B cell (primary cell): Measurements from ENCODE around the gene NCK2. TPM values are rescaled to one million over a fixed set of nuclear protein-coding genes. Genes with fewer than 3 reads are reported as not detected.

Source experiments
- ATAC-seq: fragments of 200-7000 bp; cut with Tn5 transposase; one replicate; pipeline ENCODE4 v1.10.0; 2021; ENCODE audit warnings: low read depth, mild to moderate bottlenecking, moderate number of reproducible peaks, moderate library complexity
- CTCF ChIA-PET: fragments of 350-600 bp; sonication (Branson Sonifier 250); formaldehyde crosslinking; loops from one replicate; lab custom pipeline; 2021; ENCODE audit warnings: antibody characterized with exemption, inconsistent platforms; lab: Charles Lee
- POLR2A ChIA-PET: fragments of 350-600 bp; sonication (Branson Sonifier 250); formaldehyde crosslinking; loops from one replicate; lab custom pipeline; 2021; ENCODE audit warnings: antibody characterized with exemption; lab: Charles Lee
- DNase-seq: peaks from one replicate; pipeline ENCODE4 v3.0.0; 2013
- H2AFZ ChIP-seq: 2 replicates; pipeline ENCODE4 v1.6.1; 2012; ENCODE audit warnings: mild to moderate bottlenecking, low read depth, low read length; ENCODE audit not compliant: insufficient read depth, poor library complexity, severe bottlenecking
- H3K27ac ChIP-seq, 2 donors: 1 replicate in 1 of 2; 2 replicates in 1 of 2; pipeline ENCODE4 v1.5.1; 2012 to 2013; ENCODE audit warnings: low read length in 2 of 2, mild to moderate bottlenecking in 2 of 2, moderate library complexity in 1 of 2
- H3K27me3 ChIP-seq, 4 experiments: fragments of 200-600 bp in 1 of 4; sonication (generic) in 1 of 4; replicated peaks in 1 of 4; 1 replicate in 2 of 4; 2 replicates in 2 of 4; pipeline versions ENCODE4 v1.6.1 to v1.7.0; 2013 to 2016; ENCODE audit warnings: low read length in 3 of 4, mild to moderate bottlenecking in 2 of 4, mixed read lengths in 1 of 4, moderate library complexity in 1 of 4; ENCODE audit not compliant: insufficient read depth in 4 of 4, control insufficient read depth in 3 of 4; ENCODE audit errors: control extremely low read depth in 1 of 4
- H3K36me3 ChIP-seq, 2 experiments: replicated peaks in 1 of 2; 1 replicate in 1 of 2; 2 replicates in 1 of 2; pipeline versions ENCODE4 v1.6.1 to v1.7.1; 2013; ENCODE audit warnings: low read length in 1 of 2; ENCODE audit not compliant: insufficient read depth in 2 of 2, control insufficient read depth in 1 of 2; ENCODE audit errors: control extremely low read depth in 1 of 2, extremely low read depth in 1 of 2
- H3K4me1 ChIP-seq, 2 donors: fragments of 200-600 bp in 1 of 2; sonication (generic) in 1 of 2; 1 replicate in 1 of 2; 2 replicates in 1 of 2; pipeline versions ENCODE4 v1.5.1 to v1.6.1; 2013 to 2017; ENCODE audit warnings: low read length in 2 of 2; ENCODE audit not compliant: control insufficient read depth in 2 of 2, insufficient read depth in 2 of 2
- H3K4me2 ChIP-seq: replicated peaks from 2 replicates; pipeline ENCODE3; 2012; ENCODE audit warnings: mild to moderate bottlenecking, low read depth, low read length; ENCODE audit not compliant: poor library complexity, severe bottlenecking
- H3K4me3 ChIP-seq, 5 experiments: fragments of 200-600 bp in 1 of 5; sonication (generic) in 1 of 5; 1 replicate in 3 of 5; 2 replicates in 2 of 5; pipeline versions ENCODE4 v1.5.1 to v1.7.0; 2011 to 2016; ENCODE audit warnings: low read length in 4 of 5, mild to moderate bottlenecking in 4 of 5, low read depth in 2 of 5, control low read depth in 1 of 5, moderate library complexity in 1 of 5; ENCODE audit not compliant: insufficient read depth in 1 of 5; ENCODE audit errors: control extremely low read depth in 1 of 5, extremely low read depth in 1 of 5
- H3K79me2 ChIP-seq: fragments of 200-600 bp; sonication (generic); one replicate; pipeline ENCODE4 v1.6.0; 2016; ENCODE audit warnings: low read length; ENCODE audit not compliant: control insufficient read depth, insufficient read depth
- H3K9ac ChIP-seq: fragments of 200-600 bp; sonication (generic); 2 replicates; pipeline ENCODE4 v1.6.1; 2017; ENCODE audit warnings: mild to moderate bottlenecking, low read length, moderate library complexity
- H3K9me3 ChIP-seq, 3 donors: one replicate each; pipeline versions ENCODE4 v1.6.1 to v1.7.1; 2013; ENCODE audit warnings: low read length in 2 of 3; ENCODE audit not compliant: control insufficient read depth in 2 of 3, insufficient read depth in 1 of 3; ENCODE audit errors: control extremely low read depth in 1 of 3
- H4K20me1 ChIP-seq: 2 replicates; pipeline ENCODE4 v1.6.0; 2012; ENCODE audit warnings: mild to moderate bottlenecking, low read length; ENCODE audit not compliant: insufficient read depth, control insufficient read depth, poor library complexity, severe bottlenecking
- H3K27ac Mint-ChIP-seq: one replicate; pipeline ENCODE4 v1.8.0; 2021; ENCODE audit warnings: mixed read lengths
- H3K27me3 Mint-ChIP-seq: one replicate; pipeline ENCODE4 v1.8.0; 2021; ENCODE audit warnings: mixed read lengths
- H3K4me1 Mint-ChIP-seq: one replicate; pipeline ENCODE4 v1.8.0; 2021; ENCODE audit warnings: mixed read lengths
- H3K4me3 Mint-ChIP-seq: one replicate; pipeline ENCODE4 v1.8.0; 2021; ENCODE audit warnings: mixed read lengths
- H3K9me3 Mint-ChIP-seq: one replicate; pipeline ENCODE4 v1.8.0; 2022; ENCODE audit warnings: mixed read lengths; ENCODE audit not compliant: insufficient read depth
- CTCF ChIP-seq: fragments of 200-600 bp; IDR thresholded peaks from one replicate; pipeline ENCODE4 v1.8.0; 2022; ENCODE audit warnings: antibody characterized with exemption, mild to moderate bottlenecking
- EZH2 ChIP-seq: IDR thresholded peaks from 2 replicates; pipeline ENCODE4 v1.6.1; 2012; ENCODE audit warnings: borderline replicate concordance, low read depth, mild to moderate bottlenecking, moderate library complexity, low read length; ENCODE audit not compliant: insufficient read depth, poor library complexity, severe bottlenecking
- WGBS: methylation state at CpG from one replicate; pipeline ENCODE4 v1.1.5; 2013; ENCODE audit warnings: missing lambda C conversion rate; ENCODE audit not compliant: insufficient coverage; 5-methylcytosine and 5-hydroxymethylcytosine counted together
- intact Hi-C: fragments of 100-400 bp; cut with micrococcal nuclease; formaldehyde crosslinking; loops from one replicate; pipeline ENCODE4 v1.10.0; 2022
- polyA plus RNA-seq: library from polyadenylated mRNA; depleted of rRNA; stranded (reverse); fragments of >200 nt; gene quantifications from 2 replicates; pipeline ENCODE4 v1.2.3, GENCODE V29; 2012
- total RNA-seq, 2 donors: library from RNA; stranded (reverse); fragments of 120-200 nt in 1 of 2; gene quantifications; 1 replicate in 1 of 2; 2 replicates in 1 of 2; pipeline versions ENCODE4 v1.2.3 to v1.2.4, GENCODE V29; 2013 to 2022

Gene NCK2
- total and polyA plus RNA-seq, 2 donors (not counting 1 experiment from before 2014, with no cell fraction given) = 64.2 to 72.3 TPM

- H2AFZ ChIP-seq = no peak overlapping the region
- no peaks in the 10 kb centered on the region for H3K9me3 ChIP-seq
- peaks cover 0 to 4% of the 10 kb centered on the region in 2 experiments for H3K36me3 ChIP-seq
- H3K4me3 ChIP-seq = no peak overlapping the region
- no peaks in the 10 kb centered on the region for H3K27me3 Mint-ChIP-seq
- H3K4me1 Mint-ChIP-seq = peaks cover 85% of the 10 kb centered on the region
- H3K4me2 ChIP-seq = peak overlapping the region; percentile 64
- H3K4me3 Mint-ChIP-seq = no peak overlapping the region
- peak overlapping the region; percentile 86 to 92 for H3K27ac ChIP-seq
- H3K27ac Mint-ChIP-seq = peak overlapping the region; percentile 94
- H4K20me1 ChIP-seq = no peaks in the 10 kb centered on the region
- CTCF ChIA-PET = interaction anchor here (0.8 to 1.3 kb wide), 4 partner anchors 12 to 17 kb away, joined by 3 to 4 read pairs (median 4); no protein-coding TSS in a partner anchor
- no peaks in the 10 kb centered on the region for H3K27me3 ChIP-seq
- TF ChIP-seq EZH2 (no peak), CTCF (no peak)
- POLR2A ChIA-PET = interaction anchor here (0.9 kb wide), 1 partner anchor 19 kb away, joined by 3 read pairs; no protein-coding TSS in a partner anchor
- no peaks in the 10 kb centered on the region for H3K9me3 Mint-ChIP-seq
- peaks cover 98% of the 10 kb centered on the region for H3K79me2 ChIP-seq
- no peak for DNase-seq
- no peak for ATAC-seq
- WGBS = 83% methylated on average over 1 of the region's 4 CpGs
- H3K9ac ChIP-seq = no peak overlapping the region
- H3K4me1 ChIP-seq = peaks cover 78 to 79% of the 10 kb centered on the region in 2 donors
- intact Hi-C loops = loop anchor here (2.0 kb wide), 1 partner anchor 57 kb away; no protein-coding TSS in a partner anchor
These were observed 59.1 kb downstream of the NCK2 start for GRCh38 chr2:105803773-105804172.

GRCh38 chr2:105804266-105804665 is 59.6 kb downstream of the NCK2 start:
- 100% methylated on average over 3 of the region's 3 CpGs for WGBS
- Mint-ChIP-seq H3K4me1 (peaks cover 85% of the 10 kb centered on the region), H3K27me3 (no peaks in the 10 kb centered on the region), H3K9me3 (no peaks in the 10 kb centered on the region), H3K4me3 (no peak overlapping the region), H3K27ac (peak overlapping the region; percentile 94)
- H3K27me3 ChIP-seq = no peaks in the 10 kb centered on the region
- CTCF ChIA-PET = interaction anchor here (1.1 kb wide), 2 partner anchors 15 to 17 kb away, joined by 4 read pairs; no protein-coding TSS in a partner anchor
- POLR2A ChIA-PET = interaction anchor here (0.9 kb wide), 1 partner anchor 18 kb away, joined by 3 read pairs; no protein-coding TSS in a partner anchor
- H3K4me1 ChIP-seq = peaks cover 78 to 79% of the 10 kb centered on the region in 2 donors
- ATAC-seq (no peak), DNase-seq (no peak)
- no peak overlapping the region for H2AFZ ChIP-seq
- intact Hi-C loops = no loop called here
- no peak overlapping the region for H3K4me3 ChIP-seq
- peaks cover 98% of the 10 kb centered on the region for H3K79me2 ChIP-seq
- peak overlapping the region; percentile 86 to 92 for H3K27ac ChIP-seq
- H3K4me2 ChIP-seq = peak overlapping the region; percentile 15
- H3K9me3 ChIP-seq = no peaks in the 10 kb centered on the region
- peaks cover 0 to 5% of the 10 kb centered on the region in 2 experiments for H3K36me3 ChIP-seq
- H4K20me1 ChIP-seq = peaks cover 4% of the 10 kb centered on the region
- H3K9ac ChIP-seq = no peak overlapping the region
- no peak for TF ChIP-seq CTCF
- TF ChIP-seq EZH2 = no peak
